A673 (cell line): Measurements from ENCODE around the gene RAPGEFL1.
"Not testable (repeated sequence)": the region's sequence is repeated elsewhere in the genome, so short reads cannot be mapped to it uniquely, and the experiment has no call there.

Experiments used
- CTCF ChIP-seq: fragments of 300-800, 200-600 bp; sonication (generic); conservative IDR thresholded peaks from 2 replicates; pipeline ENCODE4 v1.5.1; 2017; ENCODE audit warnings: low read depth, mild to moderate bottlenecking, antibody characterized with exemption, low read length, moderate library complexity, mixed read lengths
- EZH2 ChIP-seq: fragments of 200-600 bp; sonication (generic); IDR thresholded peaks from 2 replicates; pipeline ENCODE4 v1.6.1; 2017; ENCODE audit warnings: borderline replicate concordance, low read depth, mild to moderate bottlenecking, mixed read lengths, antibody characterized with exemption, low read length; ENCODE audit not compliant: poor library complexity, severe bottlenecking

DNA sequence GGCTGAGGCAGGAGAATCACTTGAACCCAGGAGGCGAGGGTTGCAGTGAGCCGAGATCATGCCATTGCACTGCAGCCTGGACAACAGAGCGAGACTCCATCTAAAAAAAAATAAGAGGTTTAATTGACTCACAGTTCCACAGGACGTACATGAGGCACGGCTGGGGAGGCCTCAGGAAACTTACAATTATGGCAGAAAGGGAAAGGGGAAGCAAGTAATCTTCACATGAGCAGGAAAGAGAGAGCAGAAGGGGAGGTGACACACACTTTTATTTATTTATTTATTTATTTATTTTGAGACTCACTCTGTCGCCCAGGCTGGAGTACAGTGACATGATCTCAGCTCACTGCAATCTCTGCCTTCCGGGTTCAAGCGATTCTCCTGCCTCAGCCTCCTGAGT lies 28.9 kb downstream of the RAPGEFL1 start:
- not testable (repeated sequence) for TF ChIP-seq CTCF, EZH2
